ENCODE results near the gene ASGR1.

- TF ChIP-seq EZH2phosphoT487 (IDR thresholded peaks at IDR 0.05; ENCODE audit: borderline replicate concordance, low read depth, low read length): no peak
- no peak for TF ChIP-seq CTCF (conservative IDR thresholded peaks at IDR 0.05; ENCODE audit: low read length)
Measured at GRCh38 chr17:7218758-7219157, 39.6 kb upstream of the ASGR1 start.

All from OCI-LY7 (cell line).